RKO (cell line): Measurements from ENCODE around the gene PPP6C.
A peak's percentile ranks its signal among the peaks of the same experiment; 100 is the strongest.
"Not testable (repeated sequence)": the region's sequence is repeated elsewhere in the genome, so short reads cannot be mapped to it uniquely, and the experiment has no call there.

Experiments
- DNase-seq: peaks from one replicate; pipeline ENCODE4 v3.0.0-alpha.2; 2016; ENCODE audit warnings: low spot score

The PPP6C gene

GRCh38 chr9:125141751-125142150 lies 47.9 kb downstream of the PPP6C start:
- DNase-seq: no peak

- peak; percentile 32 for DNase-seq
Measured at GRCh38 chr9:125141251-125141650, 48.4 kb downstream of the PPP6C start.

- DNase-seq: no peak
Measured at GRCh38 chr9:125140576-125140975, 49.0 kb downstream of the PPP6C start.

DNA sequence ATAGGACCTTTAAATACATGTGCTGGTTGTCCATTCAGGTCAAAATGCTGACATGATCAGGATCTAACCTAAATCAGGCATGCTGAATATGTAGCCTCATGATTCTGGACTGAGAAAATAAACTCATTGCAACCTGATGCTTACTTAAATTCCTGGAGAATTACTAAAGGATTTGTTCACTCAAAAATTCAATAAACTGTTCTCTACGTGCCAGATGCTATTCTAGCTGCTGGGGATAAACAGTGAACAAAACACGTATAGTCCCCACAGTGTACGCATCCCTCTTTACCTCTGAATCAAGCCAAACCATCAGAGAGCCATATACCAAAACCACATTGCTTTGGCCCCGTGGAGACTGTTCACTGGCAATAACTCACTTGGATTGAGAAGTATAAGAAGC lies 52.4 kb downstream of the PPP6C start:
- no peak for DNase-seq

GRCh38 chr9:125134976-125135375 lies 54.6 kb downstream of the PPP6C start:
- no peak for DNase-seq

DNA sequence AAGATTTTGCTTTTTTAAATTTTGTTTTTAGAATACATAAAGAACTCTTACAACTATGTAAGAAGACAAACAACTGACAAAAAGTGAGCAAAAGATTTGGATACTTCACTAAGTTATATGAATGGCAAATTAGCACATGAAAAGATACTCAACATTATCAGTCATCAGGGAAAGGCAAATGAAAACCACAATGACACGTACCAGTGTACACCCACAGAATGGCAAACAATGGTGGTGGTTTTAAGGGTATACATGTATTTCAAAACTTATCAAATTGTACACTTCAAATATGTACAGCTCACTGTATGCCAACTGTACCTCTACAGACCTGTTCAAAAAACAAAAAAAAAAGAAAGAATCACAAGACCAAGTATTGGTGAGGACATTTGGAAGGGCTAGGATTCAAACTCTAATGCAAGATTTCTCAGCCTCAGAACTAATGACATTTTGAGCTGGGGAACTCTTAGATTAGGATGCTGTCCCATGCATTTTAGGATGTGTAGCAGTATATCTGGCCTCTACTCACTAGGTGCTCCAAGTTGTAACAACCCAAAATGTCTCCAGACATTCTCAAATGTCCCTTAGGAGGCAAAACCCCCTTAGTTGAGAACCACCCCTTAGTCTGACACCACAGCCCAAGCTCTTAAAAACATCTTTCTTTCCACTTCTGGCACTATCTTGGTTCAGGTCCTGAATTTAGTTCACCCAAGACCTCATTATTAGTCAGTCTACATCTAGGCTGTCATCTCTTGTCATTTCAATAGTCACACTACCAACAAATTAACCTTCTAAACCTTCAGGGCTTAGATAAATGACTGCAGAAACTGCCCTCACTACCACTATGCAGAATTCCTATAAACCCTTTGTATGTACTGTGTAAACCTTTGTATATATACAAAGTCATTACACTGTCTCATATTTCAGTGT lies 55.9 kb downstream of the PPP6C start:
- no peak for DNase-seq

GRCh38 chr9:125131778-125132177 lies 57.8 kb downstream of the PPP6C start:
- no peak for DNase-seq

DNA sequence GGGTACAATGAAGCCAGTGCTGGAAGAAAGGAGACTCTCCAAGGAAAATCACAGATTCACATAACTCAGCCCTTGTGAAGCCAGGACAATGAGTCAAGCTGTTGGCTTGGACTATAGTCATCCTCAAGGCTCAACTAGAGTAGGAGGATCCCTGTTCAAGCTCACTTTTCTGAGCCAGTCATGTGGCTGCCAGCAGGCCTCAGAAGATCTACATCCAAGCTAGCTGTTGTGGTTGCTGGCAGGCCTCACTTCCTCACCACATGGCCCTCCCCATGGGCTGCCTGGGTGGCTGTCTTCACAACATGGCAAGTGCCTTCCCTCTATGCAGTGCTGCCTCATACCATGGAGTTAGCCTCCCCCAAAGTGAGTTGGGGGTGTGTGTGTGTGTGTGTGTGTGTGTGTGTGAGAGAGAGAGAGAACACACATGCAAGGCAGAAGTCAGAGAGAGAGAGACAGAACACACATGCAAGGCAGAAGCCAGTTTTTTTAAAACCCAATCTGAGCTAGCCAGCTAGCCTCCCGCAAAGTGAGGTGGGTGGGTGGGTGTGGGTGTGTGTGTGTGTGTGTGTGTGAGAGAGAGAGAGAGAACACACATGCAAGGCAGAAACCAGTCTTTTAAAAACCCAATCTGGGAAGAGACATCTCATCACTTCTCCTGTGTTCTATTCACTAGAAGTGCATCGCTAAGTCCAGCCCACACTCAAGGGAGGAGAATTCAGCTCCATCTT lies 63.4 kb downstream of the PPP6C start:
- peak; percentile 79 for DNase-seq

- DNase-seq: no peak
Measured at GRCh38 chr9:125125523-125125922, 64.1 kb downstream of the PPP6C start.

DNA sequence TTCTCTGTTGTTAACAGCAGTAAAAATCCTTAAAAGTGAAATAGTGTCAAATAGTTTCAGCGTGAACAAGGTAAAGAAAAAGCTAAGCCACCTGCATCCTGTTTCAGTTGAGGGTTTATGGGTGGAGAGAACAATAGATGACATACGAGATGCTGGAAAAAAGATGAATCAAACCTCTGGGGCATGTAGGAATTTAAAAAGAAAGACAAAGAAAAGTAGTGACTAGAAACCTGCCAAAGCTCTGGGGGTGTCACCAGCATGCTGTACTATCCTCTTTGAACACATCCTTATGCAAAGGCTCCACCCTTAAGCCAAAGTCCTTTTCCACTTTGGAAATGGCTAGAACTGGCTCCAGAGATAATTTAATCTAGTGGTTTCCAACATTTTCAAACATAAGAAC lies 68.5 kb downstream of the PPP6C start:
- no peak for DNase-seq

- no peak for DNase-seq
Measured at GRCh38 chr9:125119643-125120286, 69.8 kb downstream of the PPP6C start.

DNA sequence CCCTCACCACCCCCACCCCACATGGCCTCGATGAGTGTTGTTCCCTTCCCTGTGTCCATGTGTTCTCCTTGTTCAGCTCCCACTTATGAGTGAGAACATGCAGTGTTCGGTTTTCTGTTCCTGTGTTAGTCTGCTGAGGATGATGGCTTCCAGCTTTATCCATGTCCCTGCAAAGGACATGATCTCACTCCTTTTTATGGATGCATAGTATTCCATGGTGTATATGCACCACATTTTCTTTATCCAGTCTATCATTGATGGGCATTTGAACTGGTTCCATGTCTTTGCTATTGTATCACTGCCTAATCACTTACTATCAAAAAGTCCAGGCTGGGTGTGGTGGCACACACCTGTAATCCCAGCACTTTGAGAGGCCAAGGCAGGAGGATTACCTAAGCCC lies 70.9 kb downstream of the PPP6C start:
- not testable (repeated sequence) for DNase-seq

DNA sequence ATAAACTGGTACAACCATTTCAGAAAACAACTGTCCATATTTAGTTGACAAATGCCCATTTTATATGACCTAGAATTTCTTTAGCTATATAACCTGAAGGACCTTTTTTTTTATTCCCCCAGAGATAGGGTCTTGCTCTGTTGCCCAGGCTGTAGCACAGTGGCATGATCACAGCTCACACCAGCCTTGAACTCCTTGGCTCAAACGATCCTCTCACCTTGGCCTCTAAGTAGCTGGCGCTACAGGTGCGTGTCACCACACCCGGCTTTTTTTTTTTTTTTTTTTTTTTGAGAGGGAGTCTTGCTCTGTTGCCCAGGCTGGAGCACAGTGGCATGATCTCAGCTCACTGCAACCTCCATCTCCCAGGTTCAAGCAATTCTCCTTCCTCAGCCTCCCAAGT lies 75.1 kb downstream of the PPP6C start:
- DNase-seq: not testable (repeated sequence)

DNA sequence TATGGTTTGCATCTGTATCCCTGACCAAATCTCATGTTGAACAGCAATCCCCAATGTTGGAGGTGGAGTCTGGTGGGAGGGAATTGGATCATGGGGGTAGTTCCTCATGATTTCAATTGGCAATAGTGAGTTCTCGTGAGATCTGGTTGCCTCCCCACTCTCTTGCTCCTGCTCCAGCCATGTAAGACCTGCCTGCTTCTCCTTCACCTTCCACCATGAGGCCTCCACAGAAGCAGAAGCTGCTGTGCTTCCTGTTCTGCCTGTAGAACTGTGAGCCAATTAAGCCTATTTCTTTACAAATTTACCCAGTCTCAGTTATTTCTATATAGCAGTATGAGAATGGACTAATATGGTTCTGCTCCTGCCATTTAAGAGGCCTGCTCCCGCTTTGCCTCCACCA lies 79.1 kb downstream of the PPP6C start:
- no peak for DNase-seq

DNA sequence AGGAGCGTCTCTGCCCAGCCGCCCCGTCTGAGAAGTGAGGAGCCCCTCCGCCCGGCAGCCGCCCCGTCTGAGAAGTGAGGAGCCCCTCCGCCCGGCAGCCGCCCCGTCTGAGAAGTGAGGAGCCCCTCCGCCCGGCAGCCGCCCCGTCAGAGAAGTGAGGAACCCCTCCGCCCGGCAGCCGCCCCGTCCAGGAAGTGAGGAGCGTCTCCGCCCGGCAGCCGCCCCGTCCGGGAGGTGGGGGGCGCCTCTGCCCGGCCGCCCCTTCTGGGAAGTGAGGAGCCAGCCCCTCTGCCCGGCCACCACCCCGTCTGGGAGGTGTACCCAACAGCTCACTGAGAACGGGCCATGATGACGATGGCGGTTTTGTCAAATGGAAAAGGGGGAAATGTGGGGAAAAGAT lies 81.1 kb downstream of the PPP6C start:
- DNase-seq: not testable (repeated sequence)

GRCh38 chr9:125106285-125106893 lies 83.2 kb downstream of the PPP6C start:
- DNase-seq: no peak

DNA sequence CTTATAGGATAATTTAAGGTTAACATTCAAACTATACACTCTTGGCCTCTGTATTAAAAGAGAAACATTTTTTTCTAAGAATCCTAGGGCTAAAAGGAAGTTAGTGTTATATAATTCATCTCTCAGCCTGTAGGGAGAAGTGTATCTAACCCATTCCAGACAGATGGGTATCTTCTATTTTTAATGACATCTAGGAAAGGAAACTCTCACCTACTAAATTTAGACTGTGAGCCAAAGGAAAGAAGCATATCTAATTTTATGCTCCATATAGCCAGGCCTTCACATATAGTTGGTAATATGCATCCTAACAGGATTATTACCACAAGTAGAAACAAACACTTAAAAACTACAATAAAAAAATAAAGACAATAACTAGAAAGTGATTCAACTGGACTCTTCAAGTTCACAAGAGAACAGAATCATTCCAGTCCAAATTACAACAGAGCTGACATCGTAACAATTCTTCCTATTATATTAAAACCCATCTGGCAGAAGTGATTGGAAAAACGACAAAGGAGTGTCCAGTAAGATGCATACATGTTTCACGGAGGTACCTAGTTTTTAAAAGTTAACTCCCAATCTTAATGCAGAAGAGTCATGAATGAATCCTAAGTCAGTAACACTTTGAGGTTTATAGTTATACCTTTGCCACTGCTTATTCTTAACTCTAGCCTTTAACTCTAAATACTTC lies 85.7 kb downstream of the PPP6C start:
- no peak for DNase-seq

GRCh38 chr9:125103021-125103420 lies 86.6 kb downstream of the PPP6C start:
- no peak for DNase-seq

- DNase-seq: no peak
Measured at GRCh38 chr9:125100822-125101221, 88.8 kb downstream of the PPP6C start.

DNA sequence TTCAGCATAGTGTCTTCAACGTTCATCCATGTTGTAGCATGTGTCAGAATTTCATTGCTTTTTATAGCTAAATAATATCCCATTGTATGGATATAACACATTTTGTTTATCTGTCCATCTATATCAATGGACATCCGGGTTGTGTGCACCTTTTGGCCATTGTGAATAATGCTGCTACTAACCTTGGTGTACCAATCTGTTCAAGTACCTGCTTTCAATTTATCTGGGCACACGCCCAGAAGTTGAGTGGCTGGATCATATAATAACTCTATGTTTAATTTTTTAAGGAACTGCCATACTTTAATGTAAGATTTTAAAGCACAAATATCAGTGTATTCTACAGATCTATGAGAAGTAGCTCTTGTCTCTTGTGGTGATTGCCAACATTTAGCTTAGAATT lies 89.8 kb downstream of the PPP6C start:
- DNase-seq: no peak
